GM18868 (cell line): ENCODE data around the gene KCNQ2.

ENCODE experiments used
- ATAC-seq: cut with Tn5 transposase; IDR thresholded peaks from one replicate; pipeline ENCODE4 v1.9.1; 2021; ENCODE audit warnings: mild to moderate bottlenecking, moderate library complexity; ENCODE audit not compliant: unreplicated experiment

KCNQ2 gene

GRCh38 chr20:63361519-63362435, 110.7 kb downstream of the KCNQ2 start:
- ATAC-seq, result no peak

GRCh38 chr20:63360850-63361518, 111.5 kb downstream of the KCNQ2 start, which contains the start of gene CHRNA4:
Gene CHRNA4, minus strand, starts transcription at chr20:63361349. Its CDS starts 184 bp downstream, at chr20:63361165.
- ATAC-seq, result no peak

- ATAC-seq, result no peak
Measured at GRCh38 chr20:63359937-63360849, 112.3 kb downstream of the KCNQ2 start.

- no peak for ATAC-seq
Measured at GRCh38 chr20:63359164-63359934, 113.1 kb downstream of the KCNQ2 start.

- no peak for ATAC-seq
Measured at GRCh38 chr20:63357921-63358905, 114.2 kb downstream of the KCNQ2 start.

- ATAC-seq, result no peak
Measured at GRCh38 chr20:63356931-63357879, 115.2 kb downstream of the KCNQ2 start.

- ATAC-seq, result no peak
Measured at GRCh38 chr20:63356511-63356910, 115.9 kb downstream of the KCNQ2 start.

GRCh38 chr20:63355781-63356295, 116.6 kb downstream of the KCNQ2 start:
- ATAC-seq, result no peak

- ATAC-seq, result no peak
Measured at GRCh38 chr20:63354636-63355350, 117.7 kb downstream of the KCNQ2 start.

- no peak for ATAC-seq
Measured at GRCh38 chr20:63352811-63353221, 119.6 kb downstream of the KCNQ2 start.

GRCh38 chr20:63351811-63352591, 120.5 kb downstream of the KCNQ2 start:
- ATAC-seq, result no peak

- ATAC-seq, result no peak
Measured at GRCh38 chr20:63351326-63351700, 121.1 kb downstream of the KCNQ2 start.

- ATAC-seq, result no peak
Measured at GRCh38 chr20:63350597-63351325, 121.7 kb downstream of the KCNQ2 start.
